AG04450 (cell line): ENCODE results near the gene DGKH. TPM values are rescaled to one million over a fixed set of nuclear protein-coding genes. Genes with fewer than 3 reads are reported as not detected.

Source experiments
- CTCF ChIA-PET: fragments of 300-600, 350-600 bp; formaldehyde crosslinking; extraction: SDS; loops from one replicate; lab custom pipeline; 2022; ENCODE audit warnings: antibody characterized with exemption, inconsistent platforms; lab: Charles Lee
- POLR2A ChIA-PET: fragments of 350-600 bp; formaldehyde crosslinking; extraction: SDS; loops from one replicate; lab custom pipeline; 2021; ENCODE audit warnings: antibody characterized with exemption, inconsistent platforms; lab: Yijun Ruan, JAX
- DNase-seq: peaks from one replicate; pipeline ENCODE4 v3.0.0-alpha.2; 2011; ENCODE audit warnings: low read depth, low spot score
- H3K27ac ChIP-seq: one replicate; pipeline ENCODE4 v1.5.1; 2012; ENCODE audit warnings: low read depth, low read length, control low read depth
- H3K27me3 ChIP-seq: one replicate; pipeline ENCODE4 v1.6.0; 2012; ENCODE audit warnings: low read length; ENCODE audit not compliant: control insufficient read depth, insufficient read depth
- H3K4me3 ChIP-seq: 2 replicates; pipeline ENCODE4 v1.5.1; 2011; ENCODE audit warnings: mild to moderate bottlenecking, low read depth, low read length, control low read depth
- H3K9me3 ChIP-seq: 2 replicates; pipeline ENCODE4 v1.5.1; 2012; ENCODE audit warnings: low read length; ENCODE audit not compliant: control insufficient read depth, insufficient read depth
- CTCF ChIP-seq: IDR thresholded peaks from 2 replicates; pipeline ENCODE4 v1.5.1; 2011; ENCODE audit warnings: low read depth, low read length, control low read depth, inconsistent platforms
- polyA plus RNA-seq: library from polyadenylated mRNA; depleted of rRNA; stranded (reverse); fragments of >200 nt; gene quantifications from 2 replicates; pipeline ENCODE4 v1.2.3, GENCODE V29; 2011

Gene DGKH
- polyA plus RNA-seq, 1 experiment: 4.3 TPM

- H3K27me3 ChIP-seq: no peaks in the 10 kb centered on the region
- no peak overlapping the region for H3K27ac ChIP-seq
- H3K9me3 ChIP-seq: no peaks in the 10 kb centered on the region
- ChIA-PET POLR2A (no interaction called here), CTCF (interaction anchor here (0.6 kb wide), 1 partner anchor 12 kb away, joined by 4 read pairs; no protein-coding TSS in a partner anchor)
- TF ChIP-seq CTCF: no peak
- H3K4me3 ChIP-seq: no peak overlapping the region
- no peak for DNase-seq
These were observed 23.4 kb downstream of the DGKH start for GRCh38 chr13:42071672-42072419.

GRCh38 chr13:42073683-42074082 lies 25.2 kb downstream of the DGKH start:
- CTCF ChIA-PET: interaction anchor here (1.1 kb wide), 1 partner anchor 36 kb away, joined by 3 read pairs; no protein-coding TSS in a partner anchor
- no peak for TF ChIP-seq CTCF
- no peak overlapping the region for H3K27ac ChIP-seq
- no peaks in the 10 kb centered on the region for H3K27me3 ChIP-seq
- H3K9me3 ChIP-seq: no peaks in the 10 kb centered on the region
- DNase-seq: no peak
- no peak overlapping the region for H3K4me3 ChIP-seq
- POLR2A ChIA-PET: no interaction called here

GRCh38 chr13:42075517-42075916 lies 27.1 kb downstream of the DGKH start:
- POLR2A ChIA-PET: no interaction called here
- Histone ChIP-seq H3K4me3 (no peak overlapping the region), H3K27ac (no peak overlapping the region), H3K9me3 (no peaks in the 10 kb centered on the region), H3K27me3 (no peaks in the 10 kb centered on the region)
- no peak for TF ChIP-seq CTCF
- no peak for DNase-seq
- CTCF ChIA-PET: interaction anchor here (1.1 kb wide), 1 partner anchor 407 kb away, joined by 6 read pairs; no protein-coding TSS in a partner anchor

GRCh38 chr13:42076309-42076713 lies 27.9 kb downstream of the DGKH start:
- POLR2A ChIA-PET: interaction anchor here (0.5 kb wide), 1 partner anchor 638 kb away, joined by 8 read pairs; no protein-coding TSS in a partner anchor
- Histone ChIP-seq H3K27me3 (no peaks in the 10 kb centered on the region), H3K27ac (no peak overlapping the region), H3K4me3 (no peak overlapping the region), H3K9me3 (no peaks in the 10 kb centered on the region)
- CTCF ChIA-PET: interaction anchor here (1.1 kb wide), 2 partner anchors 12 to 408 kb away, joined by 3 to 6 read pairs; no protein-coding TSS in a partner anchor
- TF ChIP-seq CTCF: no peak
- DNase-seq: no peak
